ENCODE data around the gene SLC39A1. TPM values are rescaled to one million over a fixed set of nuclear protein-coding genes. Genes with fewer than 3 reads are reported as not detected.
A peak's percentile ranks its signal among the peaks of the same experiment; 100 is the strongest.
"Not testable (repeated sequence)": the region's sequence is repeated elsewhere in the genome, so short reads cannot be mapped to it uniquely, and the experiment has no call there.

SLC39A1 gene
- total RNA-seq, 1 experiment from 2014 or later = 97.3 TPM

DNA sequence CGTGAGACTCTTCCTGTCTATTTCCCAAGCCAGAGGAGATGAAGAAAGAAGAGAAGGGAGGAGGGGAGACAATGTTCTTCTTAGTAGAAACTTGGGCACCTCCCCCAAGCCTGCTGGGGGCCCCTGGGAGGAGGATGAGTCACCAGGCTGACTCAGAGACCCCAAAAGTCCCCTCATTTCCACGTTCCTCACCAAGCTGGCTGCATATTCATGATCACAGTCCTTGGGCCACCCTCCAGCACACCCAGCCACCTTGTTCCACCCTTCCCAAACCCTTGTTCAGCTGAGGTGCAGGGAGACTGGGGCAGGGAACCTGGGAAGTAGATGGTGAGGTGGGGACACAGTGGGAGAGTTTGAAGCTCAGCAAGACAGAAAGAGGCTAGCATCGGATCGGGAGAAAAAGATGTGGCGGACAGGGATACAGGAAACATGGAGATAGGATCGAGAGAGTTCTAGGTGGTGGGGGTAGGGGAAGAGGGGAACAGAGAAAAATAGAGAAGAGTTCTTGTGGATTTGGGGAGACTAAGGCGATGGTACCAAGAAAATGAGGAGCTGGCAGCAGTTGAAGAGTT is 22.1 kb upstream of the SLC39A1 start:
- H3K4me3 ChIP-seq (ENCODE audit: low read depth, low read length, poor library complexity, severe bottlenecking) = peak overlapping the region; percentile 83
- DNase-seq (ENCODE audit: low spot score) = peak; percentile 86
- H3K27me3 ChIP-seq (replicated peaks; ENCODE audit: insufficient read depth, low read depth, low read length, poor library complexity) = no peaks in the 10 kb centered on the region
- H3K27ac ChIP-seq (ENCODE audit: low read depth, low read length, poor library complexity, severe bottlenecking) = peak overlapping the region; percentile 80
- CTCF ChIA-PET = interaction anchor here (1.1 kb wide), 1 partner anchor 308 kb away, joined by 5 read pairs; no protein-coding TSS in a partner anchor
- H3K4me1 ChIP-seq (ENCODE audit: insufficient read depth, low read length, poor library complexity, severe bottlenecking) = peaks cover 14% of the 10 kb centered on the region
- POLR2A ChIA-PET (ENCODE audit: low non-redundant PET) = interaction anchor here (1.1 kb wide), 1 partner anchor 22 kb away, joined by 6 read pairs; the partner anchor contains the start of gene SLC39A1
- H3K9me3 ChIP-seq (ENCODE audit: low read depth, low read length, poor library complexity, severe bottlenecking) = no peaks in the 10 kb centered on the region
- BruUV-seq (replicated peaks) = TSS peak; percentile 2
- peaks cover 23% of the 10 kb centered on the region for H3K36me3 ChIP-seq (ENCODE audit: insufficient read depth, low read length, poor library complexity, severe bottlenecking)
- intact Hi-C loops (cut with micrococcal nuclease; ENCODE audit: unreplicated experiment) = loop anchor here (5.0 to 10.0 kb wide), 3 partner anchors 163 to 471 kb away; no protein-coding TSS in a partner anchor
- TF ChIP-seq, protein P1, sequence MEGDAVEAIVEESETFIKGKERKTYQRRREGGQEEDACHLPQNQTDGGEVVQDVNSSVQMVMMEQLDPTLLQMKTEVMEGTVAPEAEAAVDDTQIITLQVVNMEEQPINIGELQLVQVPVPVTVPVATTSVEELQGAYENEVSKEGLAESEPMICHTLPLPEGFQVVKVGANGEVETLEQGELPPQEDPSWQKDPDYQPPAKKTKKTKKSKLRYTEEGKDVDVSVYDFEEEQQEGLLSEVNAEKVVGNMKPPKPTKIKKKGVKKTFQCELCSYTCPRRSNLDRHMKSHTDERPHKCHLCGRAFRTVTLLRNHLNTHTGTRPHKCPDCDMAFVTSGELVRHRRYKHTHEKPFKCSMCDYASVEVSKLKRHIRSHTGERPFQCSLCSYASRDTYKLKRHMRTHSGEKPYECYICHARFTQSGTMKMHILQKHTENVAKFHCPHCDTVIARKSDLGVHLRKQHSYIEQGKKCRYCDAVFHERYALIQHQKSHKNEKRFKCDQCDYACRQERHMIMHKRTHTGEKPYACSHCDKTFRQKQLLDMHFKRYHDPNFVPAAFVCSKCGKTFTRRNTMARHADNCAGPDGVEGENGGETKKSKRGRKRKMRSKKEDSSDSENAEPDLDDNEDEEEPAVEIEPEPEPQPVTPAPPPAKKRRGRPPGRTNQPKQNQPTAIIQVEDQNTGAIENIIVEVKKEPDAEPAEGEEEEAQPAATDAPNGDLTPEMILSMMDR (conservative IDR thresholded peaks at IDR 0.05; ENCODE audit: low read depth, low read length) = no peak
- TF ChIP-seq EZH2 (IDR thresholded peaks at IDR 0.05; ENCODE audit: borderline replicate concordance, low read depth, low read length, poor library complexity, severe bottlenecking) = no peak

DNA sequence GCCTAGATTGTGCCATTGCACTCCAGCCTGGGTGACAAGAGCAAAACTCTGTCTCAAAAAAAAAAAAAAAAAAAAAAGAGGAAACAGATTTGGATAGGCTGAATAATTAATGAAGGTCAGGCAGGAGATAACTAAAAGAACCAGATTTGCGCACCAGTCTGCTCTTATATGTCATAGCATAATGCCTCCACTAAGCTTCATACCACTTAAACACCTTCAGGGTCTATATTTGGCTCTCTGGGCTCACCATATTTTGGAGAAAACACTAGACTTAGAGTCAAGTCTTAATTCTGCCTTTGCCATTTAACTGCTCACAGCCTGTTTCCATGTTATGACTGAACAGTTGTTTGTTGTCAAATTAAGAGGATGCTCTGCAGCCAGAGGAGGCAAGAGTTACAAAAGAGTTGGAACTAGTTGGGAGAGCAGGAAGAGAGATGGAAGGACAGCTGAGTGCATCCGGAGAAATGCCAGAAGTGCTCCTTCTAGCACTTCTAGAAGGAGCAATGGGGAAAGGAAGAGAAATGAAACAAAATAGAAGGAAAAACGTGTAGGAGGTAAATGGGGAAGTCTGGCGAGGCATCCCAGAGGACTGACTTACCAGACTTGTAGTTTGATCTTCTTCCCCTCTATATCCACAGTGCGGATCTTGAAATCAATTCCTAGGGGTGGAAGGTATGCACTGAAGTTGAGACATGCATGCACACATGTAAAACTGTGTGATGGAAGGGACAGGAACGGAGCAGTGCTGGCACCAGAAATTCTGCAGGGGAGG is 21.0 kb upstream of the SLC39A1 start:
- intact Hi-C loops (cut with micrococcal nuclease; ENCODE audit: unreplicated experiment) = loop anchor here (10.0 kb wide), 1 partner anchor 470 kb away; no protein-coding TSS in a partner anchor
- ChIA-PET POLR2A (ENCODE audit: low non-redundant PET) (interaction anchor here (0.5 to 0.6 kb wide), 2 partner anchors 8 to 17 kb away, joined by 3 to 4 read pairs; partner anchors contain the start of gene CREB3L4), CTCF (interaction anchor here (0.7 kb wide), 1 partner anchor 465 kb away, joined by 6 read pairs; no protein-coding TSS in a partner anchor)
- DNase-seq (ENCODE audit: low spot score) = no peak
- TF ChIP-seq EZH2 (IDR thresholded peaks at IDR 0.05; ENCODE audit: borderline replicate concordance, low read depth, low read length, poor library complexity, severe bottlenecking) = no peak
- TF ChIP-seq, protein P1 (conservative IDR thresholded peaks at IDR 0.05; ENCODE audit: low read depth, low read length) = no peak
- Histone ChIP-seq H3K4me1 (ENCODE audit: insufficient read depth, low read length, poor library complexity, severe bottlenecking) (peaks cover 14% of the 10 kb centered on the region), H3K27ac (ENCODE audit: low read depth, low read length, poor library complexity, severe bottlenecking) (peak overlapping the region; percentile 80), H3K9me3 (ENCODE audit: low read depth, low read length, poor library complexity, severe bottlenecking) (no peaks in the 10 kb centered on the region), H3K4me3 (ENCODE audit: low read depth, low read length, poor library complexity, severe bottlenecking) (peak overlapping the region; percentile 83), H3K36me3 (ENCODE audit: insufficient read depth, low read length, poor library complexity, severe bottlenecking) (peaks cover 26% of the 10 kb centered on the region), H3K27me3 (replicated peaks; ENCODE audit: insufficient read depth, low read depth, low read length, poor library complexity) (no peaks in the 10 kb centered on the region)
- BruUV-seq (replicated peaks) = no TSS peak

DNA sequence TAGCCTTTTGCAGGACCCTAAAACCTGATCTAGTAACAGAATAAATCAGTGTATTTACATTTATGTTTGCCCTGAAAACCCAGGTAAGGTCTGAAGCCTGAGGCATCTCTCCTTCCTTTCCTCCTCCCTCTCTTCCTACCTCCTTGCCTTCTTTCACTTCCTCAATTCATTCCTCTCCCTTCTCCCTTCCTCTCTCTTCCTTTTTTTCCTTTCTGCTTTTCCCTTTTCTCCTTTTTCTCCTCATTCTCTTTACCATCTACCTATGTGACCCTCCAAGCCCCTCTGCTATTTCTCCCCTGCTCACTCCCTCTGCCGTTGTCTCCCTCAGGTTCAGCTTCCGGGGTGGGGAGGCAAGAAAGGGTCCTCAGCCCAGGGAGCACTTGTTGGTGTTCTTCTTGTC is 18.4 kb upstream of the SLC39A1 start:
- Histone ChIP-seq H3K4me1 (ENCODE audit: insufficient read depth, low read length, poor library complexity, severe bottlenecking) (peaks cover 14% of the 10 kb centered on the region), H3K36me3 (ENCODE audit: insufficient read depth, low read length, poor library complexity, severe bottlenecking) (peaks cover 26% of the 10 kb centered on the region)
- CTCF ChIA-PET; H3K4me3 ChIP-seq (ENCODE audit: low read depth, low read length, poor library complexity, severe bottlenecking); POLR2A ChIA-PET (ENCODE audit: low non-redundant PET); H3K9me3 ChIP-seq (ENCODE audit: low read depth, low read length, poor library complexity, severe bottlenecking); DNase-seq (ENCODE audit: low spot score); H3K27ac ChIP-seq (ENCODE audit: low read depth, low read length, poor library complexity, severe bottlenecking); H3K27me3 ChIP-seq (replicated peaks; ENCODE audit: insufficient read depth, low read depth, low read length, poor library complexity): not testable (repeated sequence)
- intact Hi-C loops (cut with micrococcal nuclease; ENCODE audit: unreplicated experiment) = loop anchor here (10.0 kb wide), 1 partner anchor 467 kb away; no protein-coding TSS in a partner anchor
- TSS peak; percentile 84 for BruUV-seq (replicated peaks)

DNA sequence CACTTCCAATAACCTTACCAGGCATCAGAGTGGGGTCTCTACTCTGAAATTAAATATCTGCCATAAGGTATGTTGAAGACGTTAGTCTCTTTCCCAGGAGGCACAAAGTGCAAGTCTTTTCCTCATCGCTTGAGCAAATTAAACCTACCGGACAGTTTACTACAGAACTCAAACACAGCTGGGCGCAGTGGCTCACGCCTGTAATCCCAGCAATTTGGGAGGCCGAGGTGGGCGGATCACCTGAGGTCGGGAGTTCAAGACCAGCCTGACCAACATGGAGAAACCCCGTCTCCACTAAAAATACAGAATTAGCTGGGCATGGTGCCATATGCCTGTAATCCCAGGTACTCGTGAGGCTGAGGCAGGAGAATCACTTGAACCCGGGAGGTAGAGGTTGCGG is 15.8 kb upstream of the SLC39A1 start:
- H3K27ac ChIP-seq (ENCODE audit: low read depth, low read length, poor library complexity, severe bottlenecking); intact Hi-C loops (cut with micrococcal nuclease; ENCODE audit: unreplicated experiment); H3K4me3 ChIP-seq (ENCODE audit: low read depth, low read length, poor library complexity, severe bottlenecking); BruUV-seq (replicated peaks); H3K4me1 ChIP-seq (ENCODE audit: insufficient read depth, low read length, poor library complexity, severe bottlenecking); POLR2A ChIA-PET (ENCODE audit: low non-redundant PET); H3K9me3 ChIP-seq (ENCODE audit: low read depth, low read length, poor library complexity, severe bottlenecking); H3K27me3 ChIP-seq (replicated peaks; ENCODE audit: insufficient read depth, low read depth, low read length, poor library complexity); DNase-seq (ENCODE audit: low spot score): not testable (repeated sequence)
- CTCF ChIA-PET = interaction anchor here (0.9 kb wide), 1 partner anchor 11 kb away, joined by 3 read pairs; the partner anchor contains the start of gene CREB3L4
- peaks cover 44% of the 10 kb centered on the region for H3K36me3 ChIP-seq (ENCODE audit: insufficient read depth, low read length, poor library complexity, severe bottlenecking)

Measured in A673 (cell line).